Hepatic stellate cell (primary cell): ENCODE measurements around the gene ARL14EP.

ENCODE experiments used
- DNase-seq: peaks from one replicate; pipeline ENCODE4 v3.0.0; 2011; ENCODE audit warnings: low spot score

The ARL14EP gene

DNA sequence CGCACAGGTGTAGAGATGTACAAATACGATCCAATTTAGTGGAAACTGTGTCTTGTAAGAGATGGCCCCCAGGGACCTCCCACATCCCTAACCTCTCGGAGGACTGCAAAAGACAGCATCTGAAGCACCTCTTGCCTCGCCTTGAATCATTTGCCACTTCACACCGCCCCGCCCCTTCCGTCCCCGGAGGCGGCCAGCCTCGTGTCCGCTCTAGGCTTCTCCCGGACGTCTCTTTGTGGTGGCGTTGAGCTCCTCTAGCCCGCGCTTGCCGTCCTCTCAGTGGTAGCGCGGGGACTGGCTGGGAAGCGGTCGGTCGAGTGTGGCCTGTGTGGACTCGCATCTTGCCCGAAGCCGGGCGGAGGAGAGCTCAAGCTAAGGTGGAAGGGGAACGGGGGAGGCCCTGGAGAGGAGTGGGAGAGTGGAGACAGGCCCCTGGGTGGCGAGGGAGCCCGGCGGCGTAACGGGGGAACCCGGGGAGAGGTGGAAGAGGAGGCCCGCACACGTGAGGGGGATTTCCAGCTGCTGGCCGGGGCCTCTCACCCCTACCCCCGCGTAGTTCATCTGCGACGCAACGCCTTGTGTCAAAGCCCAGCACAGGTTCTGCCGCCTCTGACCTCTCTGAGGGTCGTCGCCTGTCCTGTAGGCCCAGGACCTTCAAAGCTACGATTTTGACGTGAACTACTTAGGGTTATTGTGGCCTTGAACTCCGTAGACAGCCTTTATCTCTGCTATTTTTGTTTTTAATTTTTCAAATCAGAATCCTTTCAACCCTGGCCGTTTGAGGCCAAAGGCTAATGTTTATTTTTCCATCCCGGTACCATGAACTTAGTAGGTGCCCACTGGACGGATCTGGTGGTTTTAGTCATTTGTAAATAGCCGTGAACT, at the start of gene ARL14EP:
ARL14EP (plus strand) TSS at position 279 of the 885 bp plus-strand sequence. CDS start 7,845 bp downstream, outside the sequence.
- DNase-seq, result peak; percentile 80

DNA sequence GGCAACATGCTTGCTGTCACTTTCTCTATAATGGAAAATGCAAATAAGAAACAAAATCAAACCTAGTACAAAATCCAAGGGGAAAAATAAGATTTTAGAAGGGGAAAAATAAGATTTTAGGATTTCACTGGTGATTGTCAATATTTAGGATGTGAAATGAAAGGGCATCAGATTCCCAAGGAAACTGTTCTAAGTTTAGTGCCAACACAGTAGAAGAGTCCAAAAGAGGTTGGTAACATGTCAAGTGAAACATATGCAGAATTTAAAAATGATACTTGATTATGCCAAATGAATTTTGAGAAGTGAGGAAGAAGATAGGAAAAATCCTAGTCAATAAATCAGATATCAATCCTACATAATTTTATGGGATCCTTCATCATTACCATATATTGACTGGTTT, 45.7 kb upstream of the ARL14EP start:
- no peak for DNase-seq

DNA sequence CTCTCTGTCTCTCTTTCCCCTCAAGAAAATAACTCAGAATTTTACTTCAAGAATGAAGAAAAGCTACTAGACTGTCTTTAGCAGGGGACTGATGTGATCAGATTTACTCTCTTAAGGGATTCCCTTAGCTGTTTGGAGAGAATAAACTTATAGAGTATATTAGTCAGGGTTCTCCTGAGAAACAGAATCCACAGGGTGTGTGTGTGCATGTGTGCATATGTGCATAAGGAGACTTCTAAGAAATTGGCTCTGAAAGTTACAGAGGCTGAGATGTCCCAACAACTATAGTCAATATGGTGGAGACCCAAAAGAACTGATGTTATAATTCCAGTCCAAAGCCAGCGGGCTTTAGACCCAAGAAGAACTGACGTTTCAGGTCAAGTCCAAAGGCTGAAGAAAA, 43.1 kb upstream of the ARL14EP start:
- no peak for DNase-seq

DNA sequence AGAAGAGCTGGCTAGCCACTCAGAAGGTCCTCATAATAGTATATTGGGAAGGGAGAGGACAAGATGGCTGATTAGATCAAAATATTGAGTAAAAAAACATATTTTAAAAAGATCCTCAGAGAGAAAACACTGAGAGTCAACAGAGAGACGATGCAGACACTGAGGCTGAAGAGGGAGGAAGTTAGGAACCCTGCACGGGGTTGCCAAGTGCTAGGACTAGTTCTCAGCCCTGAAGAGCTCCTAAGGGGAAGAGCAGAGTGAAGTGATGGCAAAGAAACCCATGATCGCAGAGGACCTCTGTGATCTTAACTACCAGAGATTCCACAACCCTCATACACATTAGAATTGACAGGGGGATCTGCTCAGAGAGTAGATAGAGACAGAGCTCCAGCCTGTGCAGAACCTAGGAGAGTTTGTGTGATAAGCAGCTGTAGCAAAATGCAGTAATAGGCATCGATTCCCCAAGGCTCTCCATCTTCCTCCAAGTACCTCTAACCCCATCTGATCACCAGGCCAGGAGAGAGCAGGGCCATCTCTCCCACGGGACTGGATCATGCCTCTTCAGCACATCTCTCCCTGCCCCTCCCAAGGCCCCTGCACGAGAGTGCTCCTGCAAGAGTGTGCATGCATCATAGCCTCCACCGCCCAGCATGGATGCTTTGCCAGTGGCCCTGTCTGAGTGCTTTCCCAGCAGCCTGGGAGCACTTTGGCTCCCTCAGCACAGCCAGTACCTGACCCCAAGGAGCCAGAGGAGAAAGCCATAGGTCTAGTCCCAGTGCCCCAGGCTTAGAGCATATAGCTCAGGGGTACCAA, 41.2 kb upstream of the ARL14EP start:
- DNase-seq, result no peak

DNA sequence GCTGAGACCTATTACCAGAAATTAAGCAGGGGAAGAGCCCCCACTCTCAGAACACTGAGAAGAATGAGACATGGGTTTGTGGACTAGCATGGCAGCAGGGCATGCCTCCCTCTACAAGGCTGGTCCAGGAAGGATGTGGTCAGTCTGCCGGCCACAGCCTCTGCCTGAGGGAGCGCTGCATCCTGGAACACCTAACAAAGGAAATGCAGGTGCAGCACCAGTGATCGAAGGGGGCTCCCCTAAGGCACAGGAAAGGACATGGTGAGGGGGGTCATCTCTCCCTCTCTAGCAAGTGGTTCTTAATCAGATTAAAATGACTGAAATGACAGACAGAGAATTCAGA, 40.6 kb upstream of the ARL14EP start:
- DNase-seq, result no peak

DNA sequence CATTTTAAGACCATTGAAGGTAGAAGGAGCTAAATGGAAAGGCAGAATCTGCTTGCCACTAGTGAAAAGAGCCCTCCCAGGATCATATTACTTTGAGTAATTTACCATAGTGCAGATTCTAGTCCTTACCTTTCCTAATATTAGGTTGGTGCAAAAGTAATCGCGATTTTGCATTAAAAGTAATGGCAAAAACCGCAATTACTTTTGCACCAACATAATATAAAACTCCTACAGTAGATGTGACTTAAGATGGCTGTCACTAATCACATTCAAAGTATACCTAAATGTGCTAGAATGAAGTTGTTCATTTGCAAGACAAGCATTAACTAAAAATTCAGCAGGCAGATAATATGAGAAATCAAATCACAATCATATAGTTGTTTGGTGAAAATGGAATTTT, 38.1 kb upstream of the ARL14EP start:
- no peak for DNase-seq

DNA sequence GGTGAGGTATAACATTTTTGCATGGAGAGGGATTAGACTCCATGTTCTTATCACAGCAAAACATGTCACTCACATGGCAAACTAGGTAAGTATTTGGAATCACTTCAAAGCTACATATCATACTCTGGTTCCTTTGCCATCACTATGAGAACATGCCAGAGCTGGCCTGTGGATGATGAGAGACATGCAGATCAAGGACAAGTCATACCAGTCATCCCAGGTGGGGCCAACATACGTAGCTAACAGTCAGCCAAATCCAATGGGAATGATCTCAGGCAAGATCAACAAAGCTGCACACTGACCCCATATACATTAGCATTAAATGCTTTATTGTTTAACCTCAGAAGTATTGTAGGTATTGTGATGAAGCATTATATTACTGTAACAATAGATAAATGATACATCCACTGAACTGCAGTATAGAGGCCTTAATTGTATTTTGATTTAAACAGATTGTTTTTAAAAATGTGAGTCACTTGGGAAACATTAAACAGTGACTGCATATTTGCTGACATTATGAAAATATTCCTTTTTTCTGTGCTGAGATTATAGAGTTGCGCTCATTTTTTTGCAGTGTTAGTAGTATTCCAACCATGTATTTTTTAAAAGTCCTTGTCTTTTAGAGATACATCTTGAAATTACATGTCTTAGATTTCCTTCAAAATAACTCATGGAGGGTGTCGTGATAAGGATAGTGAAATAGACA, 37.3 kb upstream of the ARL14EP start:
- DNase-seq, result no peak

DNA sequence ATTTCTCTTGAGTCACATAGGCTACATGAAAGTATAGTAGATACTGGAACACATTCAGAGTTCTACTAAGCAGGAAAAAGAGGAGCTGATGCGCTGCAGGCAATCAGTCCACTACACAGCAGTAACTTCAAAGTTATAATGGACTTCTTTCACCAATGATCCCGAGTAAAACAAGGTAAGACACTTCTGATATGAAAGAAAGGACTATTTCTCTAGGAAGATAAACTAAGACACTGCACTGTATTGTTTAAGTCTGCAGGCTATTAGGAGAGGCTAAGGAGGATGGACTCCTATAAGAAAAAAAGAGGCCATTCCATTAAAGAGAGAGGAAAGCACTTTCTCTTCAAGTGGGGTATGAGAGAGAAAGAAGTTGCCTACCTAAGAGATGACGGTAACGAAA, 31.6 kb upstream of the ARL14EP start:
- no peak for DNase-seq

DNA sequence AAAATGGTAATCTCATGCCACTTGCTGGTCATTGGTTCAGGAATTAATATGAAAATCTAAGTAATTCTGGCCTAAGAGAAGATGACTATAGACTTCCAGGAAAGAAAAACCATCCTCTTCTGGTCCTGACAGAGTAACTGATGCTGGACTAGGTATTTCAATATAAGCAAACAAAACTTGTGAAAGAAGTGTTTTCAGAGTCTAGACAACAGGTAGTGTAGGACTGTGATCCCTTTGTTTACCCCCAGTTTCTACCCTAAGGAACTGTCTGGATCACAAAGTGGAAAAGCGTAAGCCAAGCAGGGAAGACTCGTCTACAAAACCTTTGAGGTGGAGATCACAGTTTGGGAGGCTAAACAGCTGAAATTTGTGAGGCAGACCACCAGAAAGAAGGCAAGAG, 30.4 kb upstream of the ARL14EP start:
- DNase-seq, result no peak

DNA sequence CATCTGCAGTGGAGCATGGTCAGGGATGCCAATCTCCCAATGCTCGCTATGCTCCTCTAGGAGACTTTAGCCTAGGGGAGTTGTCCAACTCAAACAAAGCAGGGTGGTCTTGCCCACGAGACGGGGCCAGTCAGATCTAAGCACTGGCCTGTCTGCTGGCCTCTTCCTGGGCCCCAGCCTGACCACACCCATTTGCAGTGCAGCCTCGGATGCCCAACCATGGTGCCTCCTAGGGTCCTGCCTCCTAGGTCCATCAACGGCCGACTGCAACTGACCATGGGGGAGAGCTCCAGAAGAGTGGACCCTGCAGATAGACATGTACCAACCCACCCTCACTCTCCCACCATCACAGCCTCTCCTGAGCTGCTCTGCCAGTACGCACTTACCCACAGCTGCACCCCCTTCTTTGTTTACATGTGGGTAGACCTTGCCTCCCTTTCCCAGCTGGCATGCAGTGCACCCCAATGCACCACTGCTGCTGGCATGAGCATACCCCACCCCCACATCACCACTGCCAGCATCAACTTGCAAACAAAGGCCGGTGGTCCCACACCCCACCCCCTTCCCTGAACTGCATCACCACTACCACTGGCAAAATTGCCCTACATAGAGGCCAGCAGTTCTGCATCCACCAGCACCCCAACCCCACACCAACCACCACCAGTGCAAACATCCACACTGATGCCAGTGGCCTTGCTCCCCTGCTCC, 27.6 kb upstream of the ARL14EP start:
- no peak for DNase-seq

DNA sequence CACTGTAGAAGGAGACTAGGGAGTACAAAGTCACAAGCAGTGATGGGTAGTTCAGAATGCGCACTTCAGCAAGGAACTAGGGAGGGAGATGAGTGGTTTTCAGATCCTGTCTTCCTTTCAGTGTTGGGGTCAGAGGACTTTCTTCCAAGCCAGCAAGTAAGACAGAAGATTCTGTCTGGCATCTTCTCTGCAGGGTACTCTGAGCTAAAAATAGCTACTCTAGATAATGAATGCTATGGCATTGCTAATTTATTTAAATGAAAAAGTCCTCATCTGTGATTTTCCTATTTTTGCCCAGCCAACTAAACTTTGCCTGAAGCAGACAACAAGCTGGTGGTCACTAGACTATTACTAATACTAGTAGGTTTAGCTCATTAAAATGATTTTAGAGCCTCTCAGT, 18.3 kb upstream of the ARL14EP start:
- DNase-seq, result no peak

DNA sequence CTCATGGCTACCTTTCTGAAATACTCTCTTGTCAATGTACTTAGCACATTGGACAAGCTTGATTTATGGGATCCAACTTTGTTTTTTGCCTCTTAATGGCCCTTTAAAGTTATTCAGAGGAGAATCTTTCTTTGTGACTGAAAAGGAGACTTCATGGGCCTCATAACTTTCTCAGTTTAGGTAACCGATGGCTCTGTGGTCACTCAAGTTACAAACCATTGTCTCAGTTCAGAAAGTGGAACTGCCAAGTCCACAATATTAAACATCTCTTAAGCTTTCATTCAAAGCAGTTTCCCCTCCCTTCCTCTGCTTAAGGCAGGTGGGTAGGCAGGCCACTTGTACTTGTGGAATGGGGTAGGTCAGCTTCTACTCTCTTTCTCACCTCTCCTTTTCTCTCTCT, 12.3 kb upstream of the ARL14EP start:
- DNase-seq, result no peak

DNA sequence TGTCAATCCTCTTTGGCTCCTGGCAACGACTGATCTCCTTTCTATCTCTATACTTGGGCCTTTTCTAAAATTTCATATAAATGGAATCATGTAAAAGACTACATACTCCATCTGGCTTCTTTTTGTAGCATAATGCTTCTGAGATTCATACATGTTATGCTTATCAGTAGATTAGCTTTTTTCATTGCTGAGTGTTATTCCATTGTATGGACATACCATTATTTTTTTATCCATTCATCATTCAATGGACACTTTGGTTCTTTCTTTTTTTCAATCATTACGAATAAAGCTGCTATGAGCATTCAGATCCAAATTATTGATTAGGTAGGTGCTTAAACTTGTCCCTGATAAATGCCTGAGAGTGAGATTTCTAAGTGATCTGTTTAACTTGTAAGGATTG, 11.7 kb upstream of the ARL14EP start:
- DNase-seq, result no peak

DNA sequence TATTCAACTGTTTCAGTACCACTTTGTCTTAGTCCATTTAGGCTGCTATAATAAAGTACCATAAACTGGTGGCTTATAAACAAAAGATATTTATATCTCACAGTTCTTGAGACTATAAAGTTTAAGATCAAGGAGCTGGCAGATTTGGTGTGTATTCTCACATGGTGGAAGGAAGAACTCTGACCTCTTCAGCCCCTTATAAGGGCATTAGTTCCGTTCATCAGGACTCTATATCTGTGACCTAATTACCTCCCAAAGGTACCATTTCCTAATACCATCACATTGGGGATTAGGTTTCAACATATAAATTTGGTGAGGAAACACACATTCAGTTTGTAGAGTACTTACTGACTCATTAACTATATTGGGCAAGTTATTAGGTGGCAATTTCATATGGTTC, 10.7 kb upstream of the ARL14EP start:
- no peak for DNase-seq

DNA sequence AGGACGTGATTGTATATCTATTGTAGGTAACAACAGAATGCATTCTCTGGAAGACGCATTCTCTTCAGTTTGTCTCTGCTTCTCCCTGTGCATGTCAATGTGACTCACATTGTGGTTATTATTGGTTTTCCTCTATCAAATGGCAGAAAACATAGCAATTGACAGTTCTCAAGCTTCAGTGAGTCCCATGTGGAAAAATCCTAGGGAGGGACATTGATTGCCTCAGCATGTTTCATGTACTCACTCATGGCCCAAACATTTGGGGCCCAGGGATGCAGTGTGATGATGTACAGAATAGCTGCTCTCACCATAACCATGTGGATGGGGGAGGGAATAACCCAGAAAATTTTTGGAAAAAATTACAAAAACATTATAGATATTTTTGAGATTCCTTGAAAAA, 9.3 kb upstream of the ARL14EP start:
- no peak for DNase-seq

DNA sequence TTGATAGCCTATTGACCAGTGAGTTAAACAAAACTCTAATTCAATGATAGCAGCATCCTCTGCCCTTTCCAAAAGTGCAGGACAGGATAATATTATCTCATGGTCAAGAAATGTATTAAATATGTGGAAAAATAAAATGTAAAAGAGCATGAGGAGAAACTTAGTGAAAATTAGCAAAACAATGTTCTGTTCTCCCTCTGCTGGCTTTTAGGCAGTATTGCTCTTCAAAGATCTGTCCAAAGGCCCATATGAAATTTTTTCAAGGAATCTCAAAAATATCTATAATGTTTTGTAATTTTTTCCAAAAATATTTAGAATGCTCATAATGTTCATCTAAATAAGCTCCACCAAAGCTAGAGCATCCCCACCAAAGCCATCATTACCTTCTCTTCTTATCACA, 8.3 kb upstream of the ARL14EP start:
- no peak for DNase-seq

DNA sequence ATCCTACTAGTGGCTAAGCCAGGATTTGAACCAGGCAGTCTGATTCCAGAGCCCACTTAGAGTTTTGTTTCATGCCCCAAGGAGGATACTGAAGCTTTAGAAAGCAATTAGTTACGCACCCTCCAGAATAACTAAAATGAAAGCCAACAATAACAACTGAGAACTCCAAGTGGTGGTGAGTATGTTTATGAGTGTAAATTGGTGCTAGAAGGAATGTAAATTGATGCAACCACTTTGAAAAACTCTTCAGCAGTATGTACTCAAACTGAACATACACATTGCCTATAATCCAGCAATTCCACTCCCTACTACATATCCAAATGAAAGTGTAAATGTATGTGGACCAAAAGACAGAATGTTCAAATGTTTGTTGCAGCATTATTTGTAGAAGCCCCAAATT, 6.7 kb upstream of the ARL14EP start:
- no peak for DNase-seq

DNA sequence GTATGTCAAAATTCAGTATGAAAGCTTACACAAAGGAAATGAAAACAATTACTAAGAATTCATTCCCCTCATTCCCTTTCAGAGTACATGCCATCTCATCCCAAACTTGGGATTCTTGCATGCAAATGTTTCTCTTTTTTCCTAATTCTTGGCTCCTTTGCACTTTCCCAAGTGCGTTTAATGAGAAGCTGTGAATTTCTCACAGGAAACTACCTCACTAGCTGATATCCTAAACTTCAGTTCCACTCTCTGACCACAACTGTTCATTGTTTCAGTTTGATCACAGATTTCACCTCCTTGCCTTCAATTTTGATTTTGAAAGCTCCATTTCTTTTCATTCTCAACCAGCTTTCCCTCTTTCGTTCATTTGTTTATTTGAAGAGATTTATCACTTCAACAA, 5.9 kb upstream of the ARL14EP start:
- DNase-seq, result no peak

DNA sequence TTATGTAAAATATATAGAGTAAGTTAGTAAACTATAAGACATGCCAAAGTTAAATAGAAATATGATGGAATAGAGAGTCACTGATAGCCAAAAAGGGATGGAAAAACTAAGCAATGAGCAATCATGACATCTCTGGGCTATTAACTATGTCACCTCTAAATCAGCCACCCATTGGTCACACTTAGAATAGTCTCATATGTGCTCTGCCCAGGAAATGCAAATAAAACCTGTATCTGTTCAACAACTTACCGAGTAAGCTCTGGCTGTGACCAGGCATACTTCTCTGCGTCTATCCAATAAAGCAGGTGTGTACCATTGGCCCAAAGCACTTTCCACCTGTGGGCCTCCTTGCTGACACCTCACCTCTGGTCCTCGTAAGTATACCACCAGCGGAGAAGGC, 1.6 kb upstream of the ARL14EP start:
- no peak for DNase-seq

DNA sequence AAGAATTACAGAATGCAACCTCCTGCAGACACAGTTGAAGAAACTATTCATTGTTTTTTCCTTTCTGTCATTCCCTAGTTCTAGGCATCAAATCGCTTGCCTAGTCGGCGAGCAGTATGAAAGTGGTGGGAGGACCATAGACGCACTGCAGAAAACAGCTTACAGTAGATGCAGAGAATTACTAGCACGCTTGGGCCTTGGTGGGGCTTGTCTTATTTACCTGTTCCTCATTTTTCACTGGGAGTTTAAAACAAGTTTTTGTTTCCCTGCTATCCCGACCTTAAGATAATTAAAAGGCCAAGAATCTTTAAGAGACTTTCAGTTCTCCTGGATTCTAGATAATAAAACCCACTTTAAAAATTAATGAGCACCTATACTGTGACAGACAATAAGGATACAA, 713 bp upstream of the ARL14EP start:
- DNase-seq, result no peak

DNA sequence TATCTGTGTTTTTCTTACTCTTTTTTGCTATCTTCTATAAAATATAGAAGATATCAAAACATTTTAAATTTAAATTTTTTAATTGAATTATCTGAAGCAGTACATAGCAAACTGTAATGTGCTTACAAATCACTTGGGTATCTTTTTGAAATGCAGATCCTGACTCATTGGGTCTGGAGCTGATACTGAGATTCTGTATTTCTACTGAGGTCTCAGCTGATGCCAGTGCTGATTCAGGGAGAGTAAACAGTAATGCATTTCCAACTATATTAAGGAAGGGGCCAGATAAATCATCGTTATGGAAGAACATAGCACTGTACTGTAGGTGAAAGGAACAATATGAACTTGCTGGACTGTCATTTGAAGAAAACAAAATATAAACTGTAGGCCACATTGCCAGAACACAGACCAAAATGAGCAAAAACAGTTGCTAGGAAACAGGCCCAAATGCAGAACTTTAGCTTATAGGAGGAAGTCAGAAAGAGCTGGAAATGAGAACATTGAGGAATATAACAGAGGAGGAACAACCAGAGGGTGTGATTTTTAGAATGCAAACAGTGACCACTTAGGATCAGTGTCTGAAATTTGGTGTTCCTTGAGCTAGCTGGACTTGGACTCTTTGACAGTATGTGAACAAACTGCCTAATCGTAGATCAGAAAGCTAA, 3.3 kb downstream of the ARL14EP start:
- no peak for DNase-seq

DNA sequence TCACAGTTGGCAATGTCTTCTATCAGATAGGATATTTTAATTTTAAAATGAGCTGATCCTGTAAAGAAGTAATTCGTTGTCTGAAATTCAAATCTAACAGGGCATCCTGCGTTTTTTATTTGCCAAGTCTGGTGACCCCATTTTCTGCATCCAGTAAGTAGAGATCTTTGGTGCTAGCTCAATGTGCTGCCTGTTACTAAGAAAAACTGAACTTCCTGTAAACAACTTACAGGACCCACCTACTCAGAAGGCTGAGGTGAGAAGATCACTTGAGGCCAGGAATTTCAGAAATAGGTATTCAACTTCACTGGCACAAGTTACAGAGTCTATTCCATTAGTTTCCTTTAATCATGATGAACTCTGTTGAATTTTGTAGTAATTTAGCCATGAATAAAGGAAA, 4.0 kb downstream of the ARL14EP start:
- no peak for DNase-seq
